Central memory CD8-positive, alpha-beta T cell (primary cell): ENCODE data around the gene DUSP16.

Experiments
- ATAC-seq: fragments of 150-1000 bp; cut with Tn5 transposase; replicated peaks from 2 replicates; pipeline ENCODE4 v1.10.0; 2022; ENCODE audit warnings: mild to moderate bottlenecking, moderate FRiP score, moderate number of reproducible peaks; ENCODE audit not compliant: poor library complexity, severe bottlenecking; ENCODE audit errors: extremely low read depth
- DNase-seq, 2 donors: peaks; one replicate each; pipeline ENCODE4 v3.0.0; 2021; ENCODE audit warnings: low spot score in 2 of 2
- H3K27ac Mint-ChIP-seq: one replicate; pipeline ENCODE4 v1.8.0; 2022; ENCODE audit warnings: low read depth, mild to moderate bottlenecking, moderate library complexity, mixed read lengths
- H3K27me3 Mint-ChIP-seq: one replicate; pipeline ENCODE4 v1.8.0; 2022; ENCODE audit warnings: mixed read lengths
- H3K36me3 Mint-ChIP-seq: one replicate; pipeline ENCODE4 v1.8.0; 2022; ENCODE audit warnings: mild to moderate bottlenecking, moderate library complexity, mixed read lengths; ENCODE audit not compliant: insufficient read depth
- H3K4me1 Mint-ChIP-seq: one replicate; pipeline ENCODE4 v1.8.0; 2022; ENCODE audit warnings: mixed read lengths
- H3K4me3 Mint-ChIP-seq: one replicate; pipeline ENCODE4 v1.8.0; 2022; ENCODE audit warnings: mild to moderate bottlenecking, moderate library complexity, mixed read lengths
- H3K9me3 Mint-ChIP-seq: one replicate; pipeline ENCODE4 v1.8.0; 2022; ENCODE audit warnings: mixed read lengths

The DUSP16 gene

GRCh38 chr12:12456637-12457036 lies 106.0 kb downstream of the DUSP16 start:
- Mint-ChIP-seq H3K36me3 (peaks cover 4% of the 10 kb centered on the region), H3K9me3 (no peaks in the 10 kb centered on the region), H3K27me3 (no peaks in the 10 kb centered on the region), H3K27ac (peak overlapping the region; percentile 67), H3K4me3 (no peak overlapping the region), H3K4me1 (peaks cover 13% of the 10 kb centered on the region)
- DNase-seq (no peak), ATAC-seq (peak; percentile 36)

- Mint-ChIP-seq H3K4me1 (peaks cover 9% of the 10 kb centered on the region), H3K36me3 (peaks cover 7% of the 10 kb centered on the region), H3K4me3 (no peak overlapping the region), H3K9me3 (no peaks in the 10 kb centered on the region), H3K27ac (peak overlapping the region; percentile 32), H3K27me3 (no peaks in the 10 kb centered on the region)
- DNase-seq (no peak), ATAC-seq (no peak)
These were observed 108.3 kb downstream of the DUSP16 start for GRCh38 chr12:12454315-12454714.

GRCh38 chr12:12453635-12454034 lies 109.0 kb downstream of the DUSP16 start:
- Mint-ChIP-seq H3K4me1 (peaks cover 9% of the 10 kb centered on the region), H3K27ac (no peak overlapping the region), H3K4me3 (no peak overlapping the region), H3K36me3 (peaks cover 7% of the 10 kb centered on the region), H3K27me3 (no peaks in the 10 kb centered on the region), H3K9me3 (no peaks in the 10 kb centered on the region)
- ATAC-seq (no peak), DNase-seq (no peak)

GRCh38 chr12:12452326-12452902 lies 110.2 kb downstream of the DUSP16 start:
- Mint-ChIP-seq H3K36me3 (peaks cover 8% of the 10 kb centered on the region), H3K4me3 (no peak overlapping the region), H3K27ac (no peak overlapping the region), H3K27me3 (no peaks in the 10 kb centered on the region), H3K4me1 (peaks cover 5% of the 10 kb centered on the region), H3K9me3 (no peaks in the 10 kb centered on the region)
- no peak for DNase-seq
- no peak for ATAC-seq

GRCh38 chr12:12451098-12451497 lies 111.6 kb downstream of the DUSP16 start:
- Mint-ChIP-seq H3K36me3 (peaks cover 8% of the 10 kb centered on the region), H3K4me1 (peaks cover 16% of the 10 kb centered on the region), H3K4me3 (no peak overlapping the region), H3K27ac (no peak overlapping the region), H3K9me3 (no peaks in the 10 kb centered on the region), H3K27me3 (no peaks in the 10 kb centered on the region)
- DNase-seq (no peak), ATAC-seq (no peak)

GRCh38 chr12:12450043-12450471 lies 112.6 kb downstream of the DUSP16 start:
- Mint-ChIP-seq H3K27ac (no peak overlapping the region), H3K27me3 (no peaks in the 10 kb centered on the region), H3K4me1 (peaks cover 16% of the 10 kb centered on the region), H3K9me3 (no peaks in the 10 kb centered on the region), H3K36me3 (peaks cover 8% of the 10 kb centered on the region), H3K4me3 (no peak overlapping the region)
- DNase-seq (no peak), ATAC-seq (no peak)

- no peak overlapping the region for H3K27ac Mint-ChIP-seq
These were observed 113.1 kb downstream of the DUSP16 start for GRCh38 chr12:12449533-12450025.

GRCh38 chr12:12447837-12448236 lies 114.8 kb downstream of the DUSP16 start:
- DNase-seq (no peak), ATAC-seq (no peak)
- Mint-ChIP-seq H3K27me3 (no peaks in the 10 kb centered on the region), H3K36me3 (peaks cover 12% of the 10 kb centered on the region), H3K4me1 (peaks cover 30% of the 10 kb centered on the region), H3K9me3 (no peaks in the 10 kb centered on the region), H3K4me3 (no peak overlapping the region), H3K27ac (no peak overlapping the region)

More at GRCh38 chr12:12449533-12450025, 113.1 kb downstream of the DUSP16 start:
- Mint-ChIP-seq H3K36me3 (peaks cover 8% of the 10 kb centered on the region), H3K4me3 (no peak overlapping the region), H3K27me3 (no peaks in the 10 kb centered on the region), H3K9me3 (no peaks in the 10 kb centered on the region), H3K4me1 (peaks cover 16% of the 10 kb centered on the region)
- DNase-seq (no peak), ATAC-seq (no peak)

- ATAC-seq (no peak), DNase-seq (no peak)
- H3K4me1 Mint-ChIP-seq = peaks cover 36% of the 10 kb centered on the region
- no peaks in the 10 kb centered on the region for H3K9me3 Mint-ChIP-seq
- H3K36me3 Mint-ChIP-seq = peaks cover 17% of the 10 kb centered on the region
- no peak overlapping the region for H3K4me3 Mint-ChIP-seq
- no peaks in the 10 kb centered on the region for H3K27me3 Mint-ChIP-seq
- peak overlapping the region; percentile 45 for H3K27ac Mint-ChIP-seq
These were observed 115.4 kb downstream of the DUSP16 start for GRCh38 chr12:12447236-12447635.

- no peak for DNase-seq
- peak overlapping the region; percentile 45 for H3K27ac Mint-ChIP-seq
These were observed 115.9 kb downstream of the DUSP16 start for GRCh38 chr12:12446786-12447185.

GRCh38 chr12:12445882-12446181 lies 116.8 kb downstream of the DUSP16 start:
- H3K4me1 Mint-ChIP-seq = peaks cover 50% of the 10 kb centered on the region
- H3K9me3 Mint-ChIP-seq = no peaks in the 10 kb centered on the region
- DNase-seq (no peak), ATAC-seq (no peak)
- no peak overlapping the region for H3K27ac Mint-ChIP-seq
- no peak overlapping the region for H3K4me3 Mint-ChIP-seq
- peaks cover 19% of the 10 kb centered on the region for H3K36me3 Mint-ChIP-seq
- H3K27me3 Mint-ChIP-seq = no peaks in the 10 kb centered on the region

More at GRCh38 chr12:12446786-12447185, 115.9 kb downstream of the DUSP16 start:
- Mint-ChIP-seq H3K4me1 (peaks cover 40% of the 10 kb centered on the region), H3K4me3 (no peak overlapping the region), H3K36me3 (peaks cover 18% of the 10 kb centered on the region), H3K27me3 (no peaks in the 10 kb centered on the region), H3K9me3 (no peaks in the 10 kb centered on the region)
- no peak for ATAC-seq

GRCh38 chr12:12445165-12445881 lies 117.3 kb downstream of the DUSP16 start:
- no peak overlapping the region for H3K27ac Mint-ChIP-seq
- no peak for ATAC-seq

GRCh38 chr12:12443431-12443878 lies 119.2 kb downstream of the DUSP16 start:
- ATAC-seq = no peak
- no peaks in the 10 kb centered on the region for H3K9me3 Mint-ChIP-seq
- no peak for DNase-seq
- peak overlapping the region; percentile 97 for H3K27ac Mint-ChIP-seq
- H3K4me3 Mint-ChIP-seq = peak overlapping the region; percentile 20
- H3K36me3 Mint-ChIP-seq = peaks cover 21% of the 10 kb centered on the region
- H3K27me3 Mint-ChIP-seq = no peaks in the 10 kb centered on the region
- peaks cover 65% of the 10 kb centered on the region for H3K4me1 Mint-ChIP-seq

More at GRCh38 chr12:12445165-12445881, 117.3 kb downstream of the DUSP16 start:
- Mint-ChIP-seq H3K4me3 (no peak overlapping the region), H3K4me1 (peaks cover 55% of the 10 kb centered on the region), H3K36me3 (peaks cover 20% of the 10 kb centered on the region), H3K27me3 (no peaks in the 10 kb centered on the region), H3K9me3 (no peaks in the 10 kb centered on the region)
- DNase-seq = no peak
